ENCODE measurements around the gene ITCH.
A peak's percentile ranks its signal among the peaks of the same experiment; 100 is the strongest.

Gene ITCH

DNA sequence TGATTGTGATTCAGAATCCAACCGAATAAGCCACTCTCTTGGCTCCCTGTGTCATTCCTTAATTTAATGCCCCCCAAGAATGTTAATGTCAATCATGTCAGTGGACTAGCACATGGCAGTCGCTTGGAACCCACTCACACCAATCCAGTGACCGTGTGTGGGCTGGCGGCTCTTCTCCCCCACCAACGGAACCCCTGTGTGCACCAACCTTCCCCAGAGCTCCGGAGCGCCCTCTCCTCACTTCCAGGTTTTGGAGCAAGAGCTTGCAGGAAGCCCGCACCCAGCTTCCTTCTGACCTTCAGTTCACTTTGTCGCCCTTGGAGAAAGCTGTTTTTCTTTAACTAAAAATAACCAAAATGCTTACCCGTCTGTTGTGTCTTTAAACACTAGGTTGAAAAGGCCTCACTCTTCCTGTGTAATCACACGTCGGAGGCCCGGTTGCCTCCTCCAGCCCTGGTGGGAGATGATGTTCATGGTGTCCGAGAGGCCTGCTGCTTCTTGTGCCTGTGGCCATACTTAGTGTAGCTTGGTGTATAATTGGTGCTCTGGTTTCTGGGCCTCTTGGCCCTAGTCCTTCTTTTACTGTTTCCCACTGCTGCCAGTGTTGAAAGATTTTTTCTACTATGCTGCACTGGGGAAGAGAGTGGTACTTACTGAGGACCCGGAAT lies 177.7 kb downstream of the ITCH start:
- no peak overlapping the region for H2AFZ ChIP-seq (ENCODE audit: low read length)
- no peak overlapping the region for H2BK120ac ChIP-seq (ENCODE audit: low read depth, low read length)
- H4K91ac ChIP-seq (ENCODE audit: low read depth, low read length, poor library complexity), result no peak overlapping the region
- H3K4me3 ChIP-seq (ENCODE audit: low read length in 2 of 2), result no peak overlapping the region
- H3K9ac ChIP-seq (ENCODE audit: low read depth, low read length, poor library complexity), result no peak overlapping the region
- H3K9me3 ChIP-seq (replicated peaks in 1 of 2; ENCODE audit: control insufficient read depth in 2 of 2, insufficient read depth in 1 of 2, low read depth in 1 of 2, low read length in 2 of 2), result no peaks in the 10 kb centered on the region
- H3K18ac ChIP-seq (ENCODE audit: low read length), result no peak overlapping the region
- no peaks in the 10 kb centered on the region for H3K79me1 ChIP-seq (ENCODE audit: low read depth, low read length)
- no peak overlapping the region for H2BK15ac ChIP-seq (ENCODE audit: low read length)
- H3K4ac ChIP-seq (ENCODE audit: low read length), result no peak overlapping the region
- peaks cover 0 to 4% of the 10 kb centered on the region in 2 donors for H3K4me1 ChIP-seq (ENCODE audit: control insufficient read depth in 2 of 2, insufficient read depth in 1 of 2, low read depth in 1 of 2, low read length in 2 of 2)
- no peak overlapping the region for H4K8ac ChIP-seq (ENCODE audit: low read depth, low read length)
- H3K27me3 ChIP-seq (ENCODE audit: control insufficient read depth in 3 of 3, insufficient read depth in 3 of 3, low read depth in 1 of 3, low read length in 3 of 3), result no peaks in the 10 kb centered on the region
- H2AK5ac ChIP-seq (ENCODE audit: low read depth, low read length), result no peak overlapping the region
- no peak for DNase-seq (ENCODE audit: low spot score)
- no peak overlapping the region for H3K23ac ChIP-seq (ENCODE audit: low read depth, low read length, poor library complexity)
- peak overlapping the region; percentile 16 for H2BK5ac ChIP-seq (ENCODE audit: low read length)
- H2BK12ac ChIP-seq (ENCODE audit: low read length), result no peak overlapping the region
- peaks cover 32 to 65% of the 10 kb centered on the region in 2 donors for H3K36me3 ChIP-seq (replicated peaks in 1 of 2; ENCODE audit: control insufficient read depth in 2 of 2, insufficient read depth in 2 of 2, low read length in 2 of 2)
- no CpG with 5 or more reads among the region's 15 CpGs for WGBS, 2 donors (ENCODE audit: extremely low coverage in 2 of 2, insufficient read length in 2 of 2, insufficient replicate concordance in 1 of 2)
- H3K4me2 ChIP-seq (ENCODE audit: insufficient read depth, low read length, poor library complexity, severe bottlenecking), result no peak overlapping the region
- no peak overlapping the region for H3K27ac ChIP-seq (replicated peaks; ENCODE audit: low read length)
- no peak overlapping the region for H3K14ac ChIP-seq (ENCODE audit: low read length)

DNA sequence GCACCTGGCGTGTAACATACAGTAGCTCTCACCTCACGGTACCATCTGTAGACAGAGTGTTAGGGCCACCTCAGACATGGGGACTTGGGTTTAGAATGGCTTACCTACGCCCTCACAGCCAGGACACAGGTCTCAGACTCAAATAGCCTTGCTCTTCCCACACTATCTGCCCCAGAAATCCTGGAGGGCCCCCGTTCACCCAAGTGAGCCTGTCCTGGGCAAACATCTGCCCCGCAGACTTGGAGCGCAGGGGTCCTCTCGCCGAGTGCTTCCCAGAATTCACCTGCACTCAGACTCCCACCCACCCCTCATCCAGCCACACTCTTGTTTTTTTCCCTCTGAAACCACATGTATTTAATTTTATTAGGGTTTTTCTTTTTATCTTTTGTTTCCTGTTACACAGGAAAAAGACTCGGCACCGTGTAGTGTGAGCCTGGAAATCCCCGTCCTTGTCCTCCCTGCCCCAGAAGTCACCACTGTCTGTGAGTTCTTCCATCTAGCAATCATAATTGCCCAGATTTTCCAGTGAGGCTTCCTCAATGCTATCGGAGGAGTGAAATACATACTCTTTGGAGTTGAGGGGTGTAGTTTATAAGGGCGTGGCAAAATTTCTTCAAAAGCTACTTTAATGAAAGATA lies 178.3 kb downstream of the ITCH start:
- no peak overlapping the region for H3K18ac ChIP-seq (ENCODE audit: low read length)
- peak overlapping the region; percentile 16 for H2BK5ac ChIP-seq (ENCODE audit: low read length)
- H3K27me3 ChIP-seq (ENCODE audit: control insufficient read depth in 3 of 3, insufficient read depth in 3 of 3, low read depth in 1 of 3, low read length in 3 of 3), result no peaks in the 10 kb centered on the region
- no peak overlapping the region for H3K14ac ChIP-seq (ENCODE audit: low read length)
- no peak overlapping the region for H3K27ac ChIP-seq (replicated peaks; ENCODE audit: low read length)
- H3K4me3 ChIP-seq (ENCODE audit: low read length in 2 of 2), result no peak overlapping the region
- H3K36me3 ChIP-seq (replicated peaks in 1 of 2; ENCODE audit: control insufficient read depth in 2 of 2, insufficient read depth in 2 of 2, low read length in 2 of 2), result peaks cover 27 to 59% of the 10 kb centered on the region in 2 donors
- DNase-seq (ENCODE audit: low spot score), result no peak
- H3K4me1 ChIP-seq (ENCODE audit: control insufficient read depth in 2 of 2, insufficient read depth in 1 of 2, low read depth in 1 of 2, low read length in 2 of 2), result peaks cover 0 to 4% of the 10 kb centered on the region in 2 donors
- no peak overlapping the region for H4K8ac ChIP-seq (ENCODE audit: low read depth, low read length)
- no peaks in the 10 kb centered on the region for H3K9me3 ChIP-seq (replicated peaks in 1 of 2; ENCODE audit: control insufficient read depth in 2 of 2, insufficient read depth in 1 of 2, low read depth in 1 of 2, low read length in 2 of 2)
- H2AK5ac ChIP-seq (ENCODE audit: low read depth, low read length), result no peak overlapping the region
- H3K4ac ChIP-seq (ENCODE audit: low read length), result no peak overlapping the region
- WGBS, 2 donors (ENCODE audit: extremely low coverage in 2 of 2, insufficient read length in 2 of 2, insufficient replicate concordance in 1 of 2), result no CpG with 5 or more reads among the region's 13 CpGs
- H4K91ac ChIP-seq (ENCODE audit: low read depth, low read length, poor library complexity), result no peak overlapping the region
- no peak overlapping the region for H2BK15ac ChIP-seq (ENCODE audit: low read length)
- no peak overlapping the region for H3K4me2 ChIP-seq (ENCODE audit: insufficient read depth, low read length, poor library complexity, severe bottlenecking)
- no peak overlapping the region for H3K9ac ChIP-seq (ENCODE audit: low read depth, low read length, poor library complexity)
- no peak overlapping the region for H2BK120ac ChIP-seq (ENCODE audit: low read depth, low read length)
- H3K23ac ChIP-seq (ENCODE audit: low read depth, low read length, poor library complexity), result no peak overlapping the region
- H2AFZ ChIP-seq (ENCODE audit: low read length), result no peak overlapping the region
- no peak overlapping the region for H2BK12ac ChIP-seq (ENCODE audit: low read length)
- H3K79me1 ChIP-seq (ENCODE audit: low read depth, low read length), result no peaks in the 10 kb centered on the region

DNA sequence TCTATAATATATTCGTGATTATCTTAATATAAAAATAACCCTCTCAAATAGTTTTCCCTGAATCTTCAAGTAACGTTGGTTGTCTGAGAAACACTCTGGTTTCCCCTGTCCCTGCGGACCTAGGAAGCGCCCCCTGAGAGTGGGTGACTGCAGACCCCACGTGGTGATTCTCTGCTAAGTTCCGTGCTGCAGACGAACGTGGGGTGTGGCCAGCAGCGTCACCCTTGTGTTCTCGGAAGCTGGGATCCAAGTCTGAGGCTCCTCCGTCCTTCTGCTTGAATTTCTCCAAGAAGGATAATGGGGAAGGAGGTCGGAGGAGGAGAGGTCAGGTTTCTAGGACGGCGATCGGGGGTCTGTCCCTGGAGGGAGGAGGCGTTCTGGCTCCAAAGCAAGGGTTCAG lies 178.8 kb downstream of the ITCH start:
- Histone ChIP-seq H3K23ac (ENCODE audit: low read depth, low read length, poor library complexity) (no peak overlapping the region), H3K4me3 (ENCODE audit: low read length in 2 of 2) (no peak overlapping the region), H3K18ac (ENCODE audit: low read length) (no peak overlapping the region), H3K27ac (replicated peaks; ENCODE audit: low read length) (no peak overlapping the region), H4K8ac (ENCODE audit: low read depth, low read length) (no peak overlapping the region), H3K9me3 (replicated peaks in 1 of 2; ENCODE audit: control insufficient read depth in 2 of 2, insufficient read depth in 1 of 2, low read depth in 1 of 2, low read length in 2 of 2) (no peaks in the 10 kb centered on the region), H2BK12ac (ENCODE audit: low read length) (no peak overlapping the region), H2BK15ac (ENCODE audit: low read length) (no peak overlapping the region), H3K14ac (ENCODE audit: low read length) (no peak overlapping the region), H3K4me1 (ENCODE audit: control insufficient read depth in 2 of 2, insufficient read depth in 1 of 2, low read depth in 1 of 2, low read length in 2 of 2) (peaks cover 0 to 4% of the 10 kb centered on the region in 2 donors), H2AFZ (ENCODE audit: low read length) (no peak overlapping the region), H2AK5ac (ENCODE audit: low read depth, low read length) (no peak overlapping the region), H3K9ac (ENCODE audit: low read depth, low read length, poor library complexity) (no peak overlapping the region), H3K27me3 (ENCODE audit: control insufficient read depth in 3 of 3, insufficient read depth in 3 of 3, low read depth in 1 of 3, low read length in 3 of 3) (no peaks in the 10 kb centered on the region), H3K4me2 (ENCODE audit: insufficient read depth, low read length, poor library complexity, severe bottlenecking) (no peak overlapping the region), H4K91ac (ENCODE audit: low read depth, low read length, poor library complexity) (no peak overlapping the region), H2BK5ac (ENCODE audit: low read length) (no peak overlapping the region), H3K4ac (ENCODE audit: low read length) (no peak overlapping the region), H3K36me3 (replicated peaks in 1 of 2; ENCODE audit: control insufficient read depth in 2 of 2, insufficient read depth in 2 of 2, low read length in 2 of 2) (peaks cover 24 to 54% of the 10 kb centered on the region in 2 donors), H2BK120ac (ENCODE audit: low read depth, low read length) (no peak overlapping the region), H3K79me1 (ENCODE audit: low read depth, low read length) (no peaks in the 10 kb centered on the region)
- whole genome bisulfite sequencing, 2 donors (ENCODE audit: extremely low coverage in 2 of 2, insufficient read length in 2 of 2, insufficient replicate concordance in 1 of 2), result no CpG with 5 or more reads among the region's 16 CpGs
- no peak for DNase-seq (ENCODE audit: low spot score)

DNA sequence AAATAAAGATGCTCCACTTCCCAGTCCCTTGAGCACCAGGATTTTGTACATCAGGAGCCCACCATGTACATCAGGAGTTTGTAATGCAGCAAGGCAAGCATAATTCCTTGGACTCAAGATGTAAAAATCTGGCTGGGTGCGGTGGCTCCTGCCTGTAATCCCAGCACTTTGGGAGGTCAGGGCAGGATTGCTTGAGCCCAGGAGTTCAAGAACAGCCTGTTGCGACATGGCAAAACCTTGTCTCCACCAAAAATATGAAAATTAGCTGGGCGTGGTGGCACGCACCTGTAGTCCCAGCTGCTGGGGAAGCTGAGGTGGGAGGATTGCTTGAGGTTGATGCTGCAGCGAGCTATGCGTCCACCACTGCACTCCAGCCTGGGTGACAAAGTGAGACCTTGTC lies 179.4 kb downstream of the ITCH start:
- DNase-seq (ENCODE audit: low spot score), result no peak
- no peak overlapping the region for H3K4me3 ChIP-seq (ENCODE audit: low read length in 2 of 2)
- no peaks in the 10 kb centered on the region for H3K79me1 ChIP-seq (ENCODE audit: low read depth, low read length)
- H4K8ac ChIP-seq (ENCODE audit: low read depth, low read length), result no peak overlapping the region
- H3K9me3 ChIP-seq (replicated peaks in 1 of 2; ENCODE audit: control insufficient read depth in 2 of 2, insufficient read depth in 1 of 2, low read depth in 1 of 2, low read length in 2 of 2), result no peaks in the 10 kb centered on the region
- H2BK15ac ChIP-seq (ENCODE audit: low read length), result no peak overlapping the region
- H3K27me3 ChIP-seq (ENCODE audit: control insufficient read depth in 3 of 3, insufficient read depth in 3 of 3, low read depth in 1 of 3, low read length in 3 of 3), result no peaks in the 10 kb centered on the region
- H3K4me2 ChIP-seq (ENCODE audit: insufficient read depth, low read length, poor library complexity, severe bottlenecking), result no peak overlapping the region
- no peak overlapping the region for H3K18ac ChIP-seq (ENCODE audit: low read length)
- H3K27ac ChIP-seq (replicated peaks; ENCODE audit: low read length), result no peak overlapping the region
- no peak overlapping the region for H3K23ac ChIP-seq (ENCODE audit: low read depth, low read length, poor library complexity)
- peaks cover 19 to 49% of the 10 kb centered on the region in 2 donors for H3K36me3 ChIP-seq (replicated peaks in 1 of 2; ENCODE audit: control insufficient read depth in 2 of 2, insufficient read depth in 2 of 2, low read length in 2 of 2)
- H3K14ac ChIP-seq (ENCODE audit: low read length), result no peak overlapping the region
- H2BK12ac ChIP-seq (ENCODE audit: low read length), result no peak overlapping the region
- H2BK5ac ChIP-seq (ENCODE audit: low read length), result no peak overlapping the region
- no CpG with 5 or more reads among the region's 6 CpGs for WGBS, 2 donors (ENCODE audit: extremely low coverage in 2 of 2, insufficient read length in 2 of 2, insufficient replicate concordance in 1 of 2)
- no peak overlapping the region for H2AK5ac ChIP-seq (ENCODE audit: low read depth, low read length)
- H3K4me1 ChIP-seq (ENCODE audit: control insufficient read depth in 2 of 2, insufficient read depth in 1 of 2, low read depth in 1 of 2, low read length in 2 of 2), result peaks cover 0 to 4% of the 10 kb centered on the region in 2 donors
- no peak overlapping the region for H2BK120ac ChIP-seq (ENCODE audit: low read depth, low read length)
- H3K4ac ChIP-seq (ENCODE audit: low read length), result no peak overlapping the region
- H3K9ac ChIP-seq (ENCODE audit: low read depth, low read length, poor library complexity), result no peak overlapping the region
- no peak overlapping the region for H4K91ac ChIP-seq (ENCODE audit: low read depth, low read length, poor library complexity)
- H2AFZ ChIP-seq (ENCODE audit: low read length), result no peak overlapping the region
